ENCODE data around the gene PTPRK. TPM values are rescaled to one million over a fixed set of nuclear protein-coding genes. Genes with fewer than 3 reads are reported as not detected.

PTPRK gene
- total RNA-seq, 4 donors from 2014 or later: 40.1 to 82.0 (median 57.6) TPM

DNA sequence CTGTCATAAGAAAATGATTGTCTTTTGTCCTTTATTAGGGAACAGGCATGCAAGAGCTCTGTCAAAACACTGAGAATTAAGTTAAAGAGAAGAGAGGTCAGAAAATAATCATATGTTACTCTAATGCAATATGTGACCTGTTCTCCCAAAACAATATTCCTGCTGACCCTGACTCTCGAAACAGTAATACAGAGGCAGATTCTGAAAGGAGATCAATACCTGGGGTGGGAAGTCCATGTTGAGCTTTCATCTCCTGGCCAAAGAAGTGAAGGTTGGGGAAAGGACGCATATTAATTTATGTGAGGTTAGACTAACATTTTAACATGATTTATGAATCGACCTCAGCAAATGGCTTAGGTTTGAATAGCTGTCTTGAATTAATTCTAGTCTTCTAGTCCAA, 243.0 kb downstream of the PTPRK start:
- no peak for DNase-seq (ENCODE audit: low spot score in 2 of 2)
- H3K36me3 ChIP-seq: no peaks in the 10 kb centered on the region
- TF ChIP-seq POLR2A (IDR thresholded peaks at IDR 0.05) (no peak), POLR2AphosphoS5 (IDR thresholded peaks at IDR 0.05) (no peak), CTCF (IDR thresholded peaks at IDR 0.05) (no peak), EP300 (IDR thresholded peaks at IDR 0.05) (no peak)
- H3K27me3 ChIP-seq: no peaks in the 10 kb centered on the region
- WGBS: 95% methylated on average over 3 of the region's 3 CpGs
- no peak overlapping the region for H3K4me3 ChIP-seq
- H3K4me1 ChIP-seq: no peaks in the 10 kb centered on the region
- H3K9me3 ChIP-seq: no peaks in the 10 kb centered on the region
- no peak overlapping the region for H3K27ac ChIP-seq

DNA sequence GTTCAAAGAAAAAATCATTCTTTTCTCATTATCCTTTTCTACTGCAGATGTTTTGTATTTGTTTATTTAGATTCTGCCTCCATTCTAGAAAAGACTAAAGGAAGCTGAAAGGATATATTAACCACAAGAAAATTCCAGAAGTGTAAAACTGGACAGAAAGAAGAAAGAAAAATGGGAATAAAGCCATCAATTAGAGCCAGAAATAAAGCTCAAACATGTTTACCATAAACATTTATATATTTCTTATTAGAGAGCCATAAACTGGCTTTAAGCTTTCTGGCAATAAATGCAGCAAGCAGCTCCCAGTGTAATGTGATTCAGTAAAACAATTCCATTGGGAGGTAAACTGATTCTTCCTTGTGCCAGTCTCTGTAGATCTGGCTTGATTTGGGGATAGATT, 244.1 kb downstream of the PTPRK start:
- Histone ChIP-seq H3K4me3 (no peak overlapping the region), H3K27me3 (no peaks in the 10 kb centered on the region), H3K36me3 (no peaks in the 10 kb centered on the region), H3K9me3 (no peaks in the 10 kb centered on the region), H3K27ac (no peak overlapping the region), H3K4me1 (no peaks in the 10 kb centered on the region)
- no peak for DNase-seq (ENCODE audit: low spot score in 2 of 2)
- TF ChIP-seq POLR2AphosphoS5 (IDR thresholded peaks at IDR 0.05) (no peak), EP300 (IDR thresholded peaks at IDR 0.05) (no peak), POLR2A (IDR thresholded peaks at IDR 0.05) (no peak), CTCF (IDR thresholded peaks at IDR 0.05) (no peak)

DNA sequence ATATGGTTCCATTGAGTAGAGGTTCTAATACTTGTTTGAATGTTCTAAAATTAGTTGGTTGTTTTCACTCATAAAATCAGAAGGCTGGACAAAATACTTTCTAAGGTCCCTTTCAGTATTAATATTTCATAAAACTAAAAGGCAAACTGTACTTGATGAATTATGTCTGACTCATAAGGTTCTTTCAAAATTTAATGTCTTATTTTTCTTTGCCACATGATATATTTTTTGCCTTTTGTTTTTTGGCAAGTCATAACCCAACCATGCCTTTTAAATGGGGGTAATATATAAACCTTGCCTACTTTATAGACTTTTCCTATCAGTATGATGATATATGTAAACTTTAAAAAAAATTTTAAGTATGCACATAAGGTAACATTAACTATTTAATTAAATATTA, 244.7 kb downstream of the PTPRK start:
- H3K4me1 ChIP-seq: no peaks in the 10 kb centered on the region
- H3K27ac ChIP-seq: no peak overlapping the region
- no peak for DNase-seq (ENCODE audit: low spot score in 2 of 2)
- H3K36me3 ChIP-seq: no peaks in the 10 kb centered on the region
- TF ChIP-seq POLR2A (IDR thresholded peaks at IDR 0.05): no peak
- TF ChIP-seq EP300 (IDR thresholded peaks at IDR 0.05): no peak
- no peak for TF ChIP-seq CTCF (IDR thresholded peaks at IDR 0.05)
- no peak for TF ChIP-seq POLR2AphosphoS5 (IDR thresholded peaks at IDR 0.05)
- H3K9me3 ChIP-seq: no peaks in the 10 kb centered on the region
- no peak overlapping the region for H3K4me3 ChIP-seq
- H3K27me3 ChIP-seq: no peaks in the 10 kb centered on the region

DNA sequence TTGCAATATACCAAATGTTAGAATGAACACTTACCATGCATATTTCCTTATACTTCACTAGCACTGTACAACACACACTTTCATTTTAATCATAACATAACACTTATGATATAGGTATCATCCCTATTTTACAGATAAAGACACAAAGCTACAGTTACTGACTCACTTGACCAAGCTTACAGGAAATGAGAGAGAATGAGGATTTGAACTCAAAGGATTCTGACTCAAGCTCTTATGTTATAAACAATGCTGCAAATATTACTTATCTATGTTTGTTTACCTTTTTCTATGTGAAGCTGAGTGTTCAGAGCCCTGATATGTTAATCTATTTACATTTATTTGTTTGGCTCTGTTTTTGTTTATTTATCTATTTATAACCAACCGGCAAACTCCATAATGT, 245.4 kb downstream of the PTPRK start:
- TF ChIP-seq EP300 (IDR thresholded peaks at IDR 0.05): no peak
- no peak for TF ChIP-seq POLR2A (IDR thresholded peaks at IDR 0.05)
- TF ChIP-seq CTCF (IDR thresholded peaks at IDR 0.05): no peak
- no peak for TF ChIP-seq POLR2AphosphoS5 (IDR thresholded peaks at IDR 0.05)
- Histone ChIP-seq H3K4me1 (no peaks in the 10 kb centered on the region), H3K4me3 (no peak overlapping the region), H3K36me3 (no peaks in the 10 kb centered on the region), H3K9me3 (no peaks in the 10 kb centered on the region), H3K27ac (no peak overlapping the region), H3K27me3 (no peaks in the 10 kb centered on the region)
- DNase-seq (ENCODE audit: low spot score in 2 of 2): no peak
- 90% methylated on average over 1 of the region's 1 CpG for WGBS

DNA sequence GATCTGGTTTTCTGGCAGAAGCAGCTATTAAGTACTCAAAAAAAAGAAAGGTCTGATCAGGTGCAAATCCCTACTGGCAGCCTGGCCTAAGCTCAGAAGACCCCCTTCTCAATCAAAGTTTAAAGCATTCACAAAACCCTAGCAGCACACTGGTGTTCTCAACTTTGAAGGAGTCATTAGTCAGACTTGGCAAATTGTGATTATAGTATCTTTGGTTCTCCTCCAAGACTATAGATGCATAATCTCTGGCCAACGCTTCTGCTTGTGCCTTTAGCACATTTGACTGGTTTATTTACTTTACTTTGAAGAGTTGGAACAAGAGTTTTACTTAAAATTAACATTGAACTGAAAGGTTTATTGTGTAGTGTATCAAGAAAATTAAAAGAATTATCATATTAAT, 248.9 kb downstream of the PTPRK start:
- Histone ChIP-seq H3K9me3 (no peaks in the 10 kb centered on the region), H3K27me3 (no peaks in the 10 kb centered on the region), H3K4me1 (no peaks in the 10 kb centered on the region), H3K36me3 (no peaks in the 10 kb centered on the region), H3K4me3 (no peak overlapping the region), H3K27ac (no peak overlapping the region)
- TF ChIP-seq CTCF (IDR thresholded peaks at IDR 0.05): no peak
- TF ChIP-seq EP300 (IDR thresholded peaks at IDR 0.05): no peak
- no peak for TF ChIP-seq POLR2AphosphoS5 (IDR thresholded peaks at IDR 0.05)
- TF ChIP-seq POLR2A (IDR thresholded peaks at IDR 0.05): no peak
- DNase-seq (ENCODE audit: low spot score in 2 of 2): no peak
- 62% methylated on average over 1 of the region's 1 CpG for WGBS

Data from suprapubic skin (tissue), 4 donors.